Transverse colon (tissue), 4 donors: ENCODE data around the gene PLIN4. TPM values are rescaled to one million over a fixed set of nuclear protein-coding genes. Genes with fewer than 3 reads are reported as not detected.

Source experiments
- DNase-seq: peaks from one replicate; pipeline ENCODE4 v3.0.0-alpha.2; 2019
- H3K27ac ChIP-seq, 4 donors: fragments of 200-600 bp; sonication (generic); 2 replicates each; pipeline ENCODE4 v1.5.1; 2016 to 2018; ENCODE audit warnings: inconsistent platforms in 4 of 4
- H3K27me3 ChIP-seq: fragments of 200-600 bp; sonication (generic); 2 replicates; pipeline ENCODE4 v1.5.1; 2017; ENCODE audit warnings: inconsistent platforms
- H3K36me3 ChIP-seq, 4 donors: fragments of 200-600 bp; sonication (generic); 2 replicates each; pipeline ENCODE4 v1.5.1; 2017 to 2019; ENCODE audit warnings: inconsistent platforms in 4 of 4
- H3K4me1 ChIP-seq, 4 donors: fragments of 200-600 bp; sonication (generic); 2 replicates each; pipeline ENCODE4 v1.5.1; 2017 to 2020; ENCODE audit warnings: inconsistent platforms in 4 of 4
- H3K4me3 ChIP-seq, 4 donors: fragments of 200-600 bp; sonication (generic); 1 replicate in 1 of 4; 2 replicates in 3 of 4; pipeline versions ENCODE4 v1.5.1 to v1.6.1; 2017 to 2019; ENCODE audit warnings: inconsistent platforms in 4 of 4
- H3K9me3 ChIP-seq, 2 donors: fragments of 200-600 bp; sonication (generic); 2 replicates each; pipeline ENCODE4 v1.5.1; 2017 to 2019; ENCODE audit warnings: inconsistent platforms in 2 of 2
- EP300 ChIP-seq: sonication (generic); formaldehyde crosslinking; IDR thresholded peaks from one replicate; pipeline ENCODE4 v1.6.1; 2017; ENCODE audit warnings: antibody characterized with exemption, low read depth
- POLR2A ChIP-seq: fragments of 450-650 bp; IDR thresholded peaks from one replicate; pipeline ENCODE4 v1.6.1; 2016; ENCODE audit warnings: antibody characterized with exemption, mild to moderate bottlenecking, moderate library complexity
- POLR2AphosphoS5 ChIP-seq, 3 donors: sonication (generic); formaldehyde crosslinking; IDR thresholded peaks; one replicate each; pipeline ENCODE4 v1.6.1; 2016; ENCODE audit warnings: antibody characterized with exemption in 3 of 3
- WGBS, 2 donors: methylation state at CpG; one replicate each; pipeline ENCODE4 v1.1.5; 2018; ENCODE audit warnings: low coverage in 1 of 2; 5-methylcytosine and 5-hydroxymethylcytosine counted together
- in situ Hi-C, 4 donors: fragments of 200-750 bp; cut with MboI; loops; one replicate each; pipeline versions ENCODE4 v1.15.0 to v1.15.1; 2017; ENCODE audit warnings: low sequenced_read_pairs in 3 of 4, low pct_ligation_motif_present in 1 of 4, low pct_unique_long_range_greater_than_20kb in 1 of 4
- intact Hi-C: fragments of 100-400 bp; cut with DNase I; formaldehyde crosslinking; loops from one replicate; pipeline ENCODE4 v1.15.1; 2023; ENCODE audit warnings: low total_unique reads
- total RNA-seq, 4 donors: library from RNA; depleted of rRNA; stranded (reverse); fragments of >200 nt; gene quantifications; one replicate each; pipeline ENCODE4 v1.1.0, GENCODE V29; 2016
- TF ChIP-seq, protein P1 (sequence below), 5 experiments: fragments of 200-600 bp in 3 of 5; fragments of 450-650 bp in 2 of 5; sonication (generic) in 3 of 5; IDR thresholded peaks; 1 replicate in 2 of 5; 2 replicates in 3 of 5; pipeline ENCODE4 v1.5.1; 2016 to 2017; ENCODE audit warnings: antibody characterized with exemption in 5 of 5, inconsistent platforms in 3 of 5, mild to moderate bottlenecking in 2 of 5, moderate library complexity in 1 of 5

The PLIN4 gene
- total RNA-seq, 4 donors from 2014 or later, result 8.9 to 33.7 (median 22.2) TPM

- H3K27ac ChIP-seq, result peak within 1 kb of the TSS; percentile 41 to 59 (median 49)
- in situ Hi-C loops, result no loop called here
- no peaks in the 10 kb centered on the region for H3K9me3 ChIP-seq
- H3K36me3 ChIP-seq, result no peaks in the 10 kb centered on the region
- intact Hi-C loops, result loop anchor here (5.0 kb wide), 1 partner anchor 78 kb away; the partner anchor contains the start of gene TNFAIP8L1
- H3K4me3 ChIP-seq, result peak within 1 kb of the TSS in 2 of 4 donors; percentile 11 to 16
- no peaks in the 10 kb centered on the region for H3K27me3 ChIP-seq
- H3K4me1 ChIP-seq, result peaks cover 0 to 9% (median 2%) of the 10 kb centered on the region in 4 donors
- TF ChIP-seq, protein P1, sequence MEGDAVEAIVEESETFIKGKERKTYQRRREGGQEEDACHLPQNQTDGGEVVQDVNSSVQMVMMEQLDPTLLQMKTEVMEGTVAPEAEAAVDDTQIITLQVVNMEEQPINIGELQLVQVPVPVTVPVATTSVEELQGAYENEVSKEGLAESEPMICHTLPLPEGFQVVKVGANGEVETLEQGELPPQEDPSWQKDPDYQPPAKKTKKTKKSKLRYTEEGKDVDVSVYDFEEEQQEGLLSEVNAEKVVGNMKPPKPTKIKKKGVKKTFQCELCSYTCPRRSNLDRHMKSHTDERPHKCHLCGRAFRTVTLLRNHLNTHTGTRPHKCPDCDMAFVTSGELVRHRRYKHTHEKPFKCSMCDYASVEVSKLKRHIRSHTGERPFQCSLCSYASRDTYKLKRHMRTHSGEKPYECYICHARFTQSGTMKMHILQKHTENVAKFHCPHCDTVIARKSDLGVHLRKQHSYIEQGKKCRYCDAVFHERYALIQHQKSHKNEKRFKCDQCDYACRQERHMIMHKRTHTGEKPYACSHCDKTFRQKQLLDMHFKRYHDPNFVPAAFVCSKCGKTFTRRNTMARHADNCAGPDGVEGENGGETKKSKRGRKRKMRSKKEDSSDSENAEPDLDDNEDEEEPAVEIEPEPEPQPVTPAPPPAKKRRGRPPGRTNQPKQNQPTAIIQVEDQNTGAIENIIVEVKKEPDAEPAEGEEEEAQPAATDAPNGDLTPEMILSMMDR (IDR thresholded peaks at IDR 0.05), result no peak
- TF ChIP-seq POLR2AphosphoS5 (IDR thresholded peaks at IDR 0.05) (peak in 1 of 3 donors; percentile 26), POLR2A (peak; percentile 21)
- 56% methylated on average over 13 of the region's 13 CpGs; no CpG with 5 or more reads in 1 of the 2 donors for WGBS, 2 donors
- DNase-seq, result no peak
Observed at GRCh38 chr19:4559569-4559968, 41.3 kb upstream of the PLIN4 start, which contains the start of gene SEMA6B. Gene SEMA6B (minus strand): TSS chr19:4559684. CDS start chr19:4558457, 1,227 bp downstream.

DNA sequence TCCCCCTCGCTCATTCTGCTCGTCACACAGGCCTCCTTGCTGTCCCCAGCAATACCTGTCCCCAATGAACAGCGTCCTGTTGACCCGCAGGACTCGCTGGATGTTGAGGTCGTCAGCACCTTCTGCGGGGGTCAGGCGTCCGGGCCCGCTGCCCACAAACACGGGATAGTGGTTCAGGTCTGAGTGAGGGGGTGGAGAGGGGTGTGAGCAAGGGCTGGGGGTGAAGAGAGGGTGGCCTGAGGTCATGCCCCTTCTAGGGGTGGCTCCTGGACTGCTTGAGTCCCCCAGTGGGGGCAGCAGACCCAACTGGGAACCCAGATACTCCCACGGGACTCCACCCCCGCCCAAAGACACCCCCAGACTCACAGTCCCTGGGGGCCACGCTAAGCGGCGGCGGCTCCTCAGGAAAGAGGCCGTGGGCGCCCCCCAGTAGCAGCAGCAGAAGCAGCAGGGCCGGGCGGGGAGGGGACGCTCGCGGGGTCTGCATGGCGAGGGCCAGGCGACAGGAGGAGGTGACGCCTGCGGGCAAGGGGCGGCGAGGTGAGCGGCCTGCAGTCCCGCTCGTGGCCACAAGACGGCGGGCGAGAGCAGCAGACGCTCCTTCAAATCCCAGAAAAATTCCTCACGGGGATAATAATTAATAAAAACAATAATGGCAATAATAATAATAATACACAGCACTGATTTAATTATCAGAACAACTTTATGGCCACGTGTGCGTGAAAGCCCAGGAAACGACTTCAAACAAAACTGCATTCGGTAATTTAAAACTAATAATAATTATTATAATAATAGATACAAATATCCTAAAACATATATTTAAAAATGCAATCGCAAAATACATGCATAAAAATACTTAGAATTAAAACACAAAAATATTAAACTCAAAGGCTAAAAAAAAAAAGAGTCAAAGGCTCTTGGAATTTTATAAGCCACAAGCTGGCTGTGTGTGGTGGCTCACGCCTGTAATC is 40.0 kb upstream of the PLIN4 start:
- H3K27ac ChIP-seq, result no peak overlapping the region
- DNase-seq, result peak; percentile 35
- in situ Hi-C loops, result no loop called here
- H3K9me3 ChIP-seq, result no peaks in the 10 kb centered on the region
- 23 to 30% methylated on average over 8 to 44 of the region's 44 CpGs for WGBS, 2 donors
- no peaks in the 10 kb centered on the region for H3K27me3 ChIP-seq
- H3K4me3 ChIP-seq, result peak overlapping the region in 2 of 4 donors; percentile 16 to 21
- H3K4me1 ChIP-seq, result peaks cover 0 to 9% (median 2%) of the 10 kb centered on the region in 4 donors
- no peaks in the 10 kb centered on the region for H3K36me3 ChIP-seq
- intact Hi-C loops, result loop anchor here (5.0 kb wide), 1 partner anchor 79 kb away; the partner anchor contains the start of gene TNFAIP8L1
- TF ChIP-seq EP300 (no peak), POLR2AphosphoS5 (IDR thresholded peaks at IDR 0.05) (no peak)
- TF ChIP-seq, protein P1 (IDR thresholded peaks at IDR 0.05), result peak; percentile 96 to 100 (median 100)

DNA sequence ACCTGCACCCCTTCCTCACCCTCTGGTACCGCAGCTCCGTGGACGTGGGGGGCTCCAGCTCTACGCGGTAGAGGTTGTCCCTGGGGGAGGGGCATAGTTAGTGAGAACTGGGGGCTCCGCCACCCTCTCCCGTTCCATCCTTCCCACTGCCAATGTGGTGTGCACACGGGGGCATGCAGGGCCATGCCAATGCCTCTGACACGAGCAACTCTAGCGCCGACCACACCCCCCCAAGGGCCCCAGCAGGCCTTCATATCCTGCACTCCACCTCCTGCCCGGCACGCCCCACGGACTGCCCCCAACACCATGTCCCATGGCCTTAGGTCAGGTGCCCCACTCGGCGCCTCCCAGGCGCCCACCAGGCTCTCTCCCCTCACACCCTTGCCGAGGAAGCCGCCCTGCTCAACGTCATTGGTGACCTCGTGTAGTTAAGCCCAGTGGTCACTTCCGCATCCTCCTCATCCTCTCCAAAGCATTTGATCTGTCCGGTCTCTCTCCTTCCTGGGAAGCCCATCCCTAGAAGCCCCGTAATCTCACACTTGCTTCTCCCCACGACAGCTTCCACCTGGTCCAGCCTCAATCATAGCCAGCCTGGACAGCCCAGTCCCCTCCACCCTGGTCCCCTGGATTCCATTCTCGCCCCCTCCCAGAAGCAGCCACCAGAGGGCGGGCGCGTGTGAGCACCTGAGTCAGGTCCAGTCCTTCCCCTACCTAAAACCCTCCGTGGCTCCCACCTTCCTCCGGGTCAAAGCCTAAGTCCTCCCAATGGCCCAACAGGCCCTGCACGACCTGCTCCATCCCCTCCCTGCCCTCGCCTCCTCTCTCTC is 39.1 kb upstream of the PLIN4 start:
- Histone ChIP-seq H3K36me3 (no peaks in the 10 kb centered on the region), H3K4me1 (peaks cover 0 to 9% (median 2%) of the 10 kb centered on the region in 4 donors), H3K9me3 (no peaks in the 10 kb centered on the region), H3K4me3 (no peak overlapping the region), H3K27me3 (peaks cover under 1% of the 10 kb centered on the region), H3K27ac (no peak overlapping the region)
- in situ Hi-C loops, result no loop called here
- no peak for TF ChIP-seq EP300
- TF ChIP-seq, protein P1 (IDR thresholded peaks at IDR 0.05), result no peak
- no peak for TF ChIP-seq POLR2A
- TF ChIP-seq POLR2AphosphoS5 (IDR thresholded peaks at IDR 0.05), result no peak
- intact Hi-C loops, result loop anchor here (5.0 kb wide), 1 partner anchor 80 kb away; the partner anchor contains the start of gene TNFAIP8L1
- DNase-seq, result no peak
- WGBS, 2 donors, result 68 to 88% methylated on average over 5 to 33 of the region's 33 CpGs
